Nephron progenitor cell (in vitro differentiated cells): ENCODE results near the gene SDHA.

Experiments used
- DNase-seq: peaks from one replicate; pipeline ENCODE4 v3.0.0; 2021
- H3K27ac Mint-ChIP-seq: 2 replicates; pipeline ENCODE4 v1.8.0; 2021; ENCODE audit warnings: mild to moderate bottlenecking, moderate library complexity, mixed read lengths
- H3K27me3 Mint-ChIP-seq: 2 replicates; pipeline ENCODE4 v1.8.0; 2021; ENCODE audit warnings: mild to moderate bottlenecking, low read depth, mixed read lengths; ENCODE audit not compliant: poor library complexity
- H3K36me3 Mint-ChIP-seq: 2 replicates; pipeline ENCODE4 v1.8.0; 2021; ENCODE audit warnings: low read depth, mixed read lengths
- H3K4me1 Mint-ChIP-seq: 2 replicates; pipeline ENCODE4 v1.8.0; 2021; ENCODE audit warnings: mixed read lengths
- H3K4me3 Mint-ChIP-seq: 2 replicates; pipeline ENCODE4 v1.8.0; 2021; ENCODE audit warnings: mild to moderate bottlenecking, moderate library complexity, mixed read lengths
- H3K9me3 Mint-ChIP-seq: 2 replicates; pipeline ENCODE4 v1.8.0; 2021; ENCODE audit warnings: mild to moderate bottlenecking, moderate library complexity, mixed read lengths
- CTCF ChIP-seq: fragments of 200-600 bp; sonication (generic); IDR thresholded peaks from 2 replicates; pipeline ENCODE4 v1.5.0; 2021; ENCODE audit warnings: antibody characterized with exemption

Gene SDHA

GRCh38 chr5:198516-199196, 19.5 kb upstream of the SDHA start:
- no peak for TF ChIP-seq CTCF
- Mint-ChIP-seq H3K9me3 (no peaks in the 10 kb centered on the region), H3K27me3 (peaks cover 4% of the 10 kb centered on the region), H3K4me3 (no peak overlapping the region), H3K4me1 (peaks cover 44% of the 10 kb centered on the region), H3K36me3 (peaks cover 7% of the 10 kb centered on the region), H3K27ac (no peak overlapping the region)
- DNase-seq, result no peak

GRCh38 chr5:199197-199949, 18.7 kb upstream of the SDHA start:
- H3K27me3 Mint-ChIP-seq, result peaks cover 4% of the 10 kb centered on the region
- no peak for DNase-seq
- H3K36me3 Mint-ChIP-seq, result peaks cover 14% of the 10 kb centered on the region
- TF ChIP-seq CTCF, result no peak
- H3K4me1 Mint-ChIP-seq, result peaks cover 44% of the 10 kb centered on the region
- no peak overlapping the region for H3K27ac Mint-ChIP-seq
- H3K4me3 Mint-ChIP-seq, result no peak overlapping the region
- H3K9me3 Mint-ChIP-seq, result no peaks in the 10 kb centered on the region

GRCh38 chr5:199950-200645, 18.0 kb upstream of the SDHA start:
- Mint-ChIP-seq H3K4me3 (peak overlapping the region; percentile 34), H3K9me3 (no peaks in the 10 kb centered on the region), H3K36me3 (peaks cover 21% of the 10 kb centered on the region), H3K27ac (peak overlapping the region; percentile 45), H3K4me1 (peaks cover 43% of the 10 kb centered on the region), H3K27me3 (peaks cover 4% of the 10 kb centered on the region)
- no peak for DNase-seq
- no peak for TF ChIP-seq CTCF

- Mint-ChIP-seq H3K9me3 (no peaks in the 10 kb centered on the region), H3K27me3 (no peaks in the 10 kb centered on the region), H3K4me3 (peak overlapping the region; percentile 8), H3K36me3 (peaks cover 30% of the 10 kb centered on the region), H3K27ac (peak overlapping the region; percentile 20), H3K4me1 (peaks cover 37% of the 10 kb centered on the region)
- TF ChIP-seq CTCF, result no peak
- no peak for DNase-seq
Measured at GRCh38 chr5:200985-201384, 17.1 kb upstream of the SDHA start.

GRCh38 chr5:201672-202071, 16.4 kb upstream of the SDHA start:
- H3K9me3 Mint-ChIP-seq, result no peaks in the 10 kb centered on the region
- peak overlapping the region; percentile 48 for H3K27ac Mint-ChIP-seq
- H3K27me3 Mint-ChIP-seq, result no peaks in the 10 kb centered on the region
- no peak for TF ChIP-seq CTCF
- peaks cover 37% of the 10 kb centered on the region for H3K4me1 Mint-ChIP-seq
- no peak for DNase-seq
- no peak overlapping the region for H3K4me3 Mint-ChIP-seq
- H3K36me3 Mint-ChIP-seq, result peaks cover 33% of the 10 kb centered on the region
